K562 treated with DMSO at 1 percent for 48 hours (cell line): Measurements from ENCODE around the gene TLR3. TPM values are rescaled to one million over a fixed set of nuclear protein-coding genes. Genes with fewer than 3 reads are reported as not detected.

Experiments
- total RNA-seq: library from RNA; unstranded; fragments of 300-600 nt; gene quantifications from 2 replicates; pipeline ENCODE4 v1.2.3, GENCODE V29; 2022; ENCODE audit warnings: low replicate concordance; ENCODE audit errors: extremely low read depth

Gene TLR3
- not detected in 2 replicates for total RNA-seq

DNA sequence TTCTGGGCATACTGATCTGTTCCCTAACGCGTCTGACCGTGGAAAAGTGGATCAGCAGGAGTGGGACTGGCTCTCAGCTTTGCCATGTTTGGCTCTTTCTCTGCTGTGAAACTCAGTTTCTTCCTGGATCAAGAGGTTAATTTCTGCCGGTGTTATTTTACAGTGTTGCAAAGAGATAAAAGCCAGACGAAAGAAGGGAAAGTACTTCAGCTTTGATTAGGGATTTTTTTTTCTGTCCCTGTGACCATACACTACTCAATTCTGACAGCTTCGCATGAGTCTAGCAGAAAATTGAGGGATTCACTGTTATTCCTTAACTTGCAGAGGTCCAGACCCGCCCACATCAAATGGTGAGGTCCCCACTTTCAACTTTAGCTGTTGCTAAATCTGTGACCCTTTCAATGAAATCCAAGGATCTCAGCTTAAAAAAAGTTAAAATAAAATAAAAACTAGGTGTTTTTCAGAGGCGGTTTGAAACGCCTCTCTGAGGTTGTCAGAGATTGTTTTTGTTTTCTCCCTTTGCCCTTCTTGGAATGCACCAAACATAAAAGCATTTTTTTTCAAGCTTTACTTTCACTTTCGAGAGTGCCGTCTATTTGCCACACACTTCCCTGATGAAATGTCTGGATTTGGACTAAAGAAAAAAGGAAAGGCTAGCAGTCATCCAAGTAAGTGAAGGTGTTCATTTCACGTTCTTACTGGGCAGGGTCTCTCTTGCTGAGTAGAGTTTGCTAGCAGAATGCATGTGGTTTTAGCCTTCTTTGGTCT, at the start of gene TLR3:
TSS of gene TLR3 (plus strand) at position 576 of the 768 bp plus-strand sequence. CDS start 7,464 bp downstream, outside the sequence.

DNA sequence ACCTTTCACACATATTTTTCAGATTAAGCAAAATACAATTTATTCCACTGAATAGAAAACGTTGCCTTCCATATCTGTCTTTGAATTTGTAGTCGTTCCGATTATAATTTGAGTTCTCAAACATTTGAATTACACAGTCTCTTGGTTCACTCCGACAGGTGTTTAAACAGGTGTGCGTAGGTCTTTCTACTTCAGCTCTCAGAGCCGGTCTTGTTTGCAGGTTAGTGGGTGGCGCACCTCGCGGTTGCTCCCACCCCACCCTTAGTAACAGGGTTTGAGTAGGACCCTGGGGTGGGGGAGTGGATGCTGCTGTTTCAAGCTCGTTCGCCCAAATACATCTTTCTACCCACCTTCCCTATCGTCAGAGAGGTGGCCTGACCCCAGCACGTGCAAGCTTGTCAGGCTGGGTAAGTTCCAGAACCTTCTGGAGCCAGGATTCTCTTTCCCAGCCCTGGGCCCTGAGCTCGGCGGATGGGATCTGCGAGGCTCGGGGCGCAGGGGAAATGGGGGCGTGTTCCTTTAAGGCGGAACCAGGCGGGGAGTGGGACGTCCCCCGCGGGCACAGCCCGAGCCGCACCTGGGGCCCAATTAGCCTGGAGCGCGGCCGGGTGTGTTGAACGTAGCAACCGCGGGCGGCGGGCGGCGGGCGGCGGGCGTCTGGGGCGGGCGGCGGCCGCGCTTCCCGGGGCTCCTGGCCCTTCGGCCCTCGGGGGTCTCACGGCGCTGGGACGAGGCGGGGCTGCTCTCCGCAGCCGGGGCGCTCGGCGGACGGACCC, 35.3 kb downstream of the TLR3 start, which contains the start of gene FAM149A:
TSS of gene FAM149A (plus strand) at position 591 of the 776 bp plus-strand sequence.

Other genes with a start within 250 kb of the TLR3 start
- gene FAM149A, start 35.5 kb downstream of the TLR3 start, total RNA-seq = not detected in 2 replicates
- gene CYP4V2, start 122.4 kb downstream of the TLR3 start, total RNA-seq = not detected in 2 replicates
- gene KLKB1, start 158.4 kb downstream of the TLR3 start, total RNA-seq = not detected in 2 replicates
- not detected in 2 replicates for gene F11, start 197.0 kb downstream of the TLR3 start, total RNA-seq